Liver (tissue), 3 donors: ENCODE results near the gene HOXC11.

Experiments
- CTCF ChIP-seq: fragments of 150-350 bp; IDR thresholded peaks from 2 replicates; pipeline ENCODE4 v1.5.1; 2017; ENCODE audit warnings: improper control_type of control experiment, low read depth, low read length; ENCODE audit not compliant: missing input control
- EGR1 ChIP-seq, 2 donors: IDR thresholded peaks; 2 replicates each; pipeline ENCODE4 v1.6.1; 2016 to 2018; ENCODE audit warnings: antibody characterized with exemption in 2 of 2, low read depth in 2 of 2
- MAX ChIP-seq: IDR thresholded peaks from 2 replicates; pipeline ENCODE4 v1.6.1; 2016; ENCODE audit warnings: antibody characterized with exemption
- RAD21 ChIP-seq, 2 donors: IDR thresholded peaks; 2 replicates each; pipeline ENCODE4 v1.6.1; 2016; ENCODE audit warnings: antibody characterized with exemption in 2 of 2, mild to moderate bottlenecking in 2 of 2
- REST ChIP-seq: IDR thresholded peaks from 2 replicates; pipeline ENCODE4 v1.6.1; 2016; ENCODE audit warnings: antibody characterized with exemption, mild to moderate bottlenecking
- donor health status: healthy.
- donor health status: healthy.

- TF ChIP-seq RAD21 (IDR thresholded peaks at IDR 0.05) (no peak), MAX (no peak), CTCF (no peak), REST (no peak), EGR1 (IDR thresholded peaks at IDR 0.05; ENCODE audit: low read depth in 2 of 2) (no peak)
Measured at GRCh38 chr12:53927220-53928029, 45.5 kb upstream of the HOXC11 start.
